Osteocyte (in vitro differentiated cells): ENCODE results near the gene TMC2. TPM values are rescaled to one million over a fixed set of nuclear protein-coding genes. Genes with fewer than 3 reads are reported as not detected.

ENCODE experiments used
- DNase-seq: peaks from one replicate; pipeline ENCODE4 v3.0.0; 2021; ENCODE audit warnings: mixed read lengths; ENCODE audit not compliant: unreplicated experiment; ENCODE audit errors: extremely low spot score
- H3K27ac Mint-ChIP-seq: one replicate; pipeline ENCODE4 v1.8.0; 2021; ENCODE audit warnings: mild to moderate bottlenecking, mixed read lengths; ENCODE audit not compliant: unreplicated experiment
- H3K27me3 Mint-ChIP-seq: one replicate; pipeline ENCODE4 v1.8.0; 2021; ENCODE audit warnings: mixed read lengths; ENCODE audit not compliant: unreplicated experiment
- H3K36me3 Mint-ChIP-seq: one replicate; pipeline ENCODE4 v1.8.0; 2021; ENCODE audit warnings: mixed read lengths; ENCODE audit not compliant: unreplicated experiment
- H3K4me1 Mint-ChIP-seq: one replicate; pipeline ENCODE4 v1.8.0; 2021; ENCODE audit warnings: mixed read lengths; ENCODE audit not compliant: unreplicated experiment
- H3K4me3 Mint-ChIP-seq: one replicate; pipeline ENCODE4 v1.8.0; 2021; ENCODE audit warnings: mild to moderate bottlenecking, moderate library complexity, mixed read lengths; ENCODE audit not compliant: unreplicated experiment
- H3K9me3 Mint-ChIP-seq: one replicate; pipeline ENCODE4 v1.8.0; 2021; ENCODE audit warnings: mixed read lengths; ENCODE audit not compliant: unreplicated experiment
- total RNA-seq: library from RNA; stranded (reverse); gene quantifications from 2 replicates; pipeline ENCODE4 v1.2.1, GENCODE V29; 2021
- TF ChIP-seq, protein P1 (sequence below): fragments of 200-600 bp; sonication (generic); IDR thresholded peaks from 2 replicates; pipeline ENCODE4 v1.5.0; 2021; ENCODE audit warnings: antibody characterized with exemption, mild to moderate bottlenecking, moderate library complexity

TMC2 gene
- total RNA-seq, 1 donor from 2014 or later, result not detected

- Mint-ChIP-seq H3K36me3 (peaks cover 55% of the 10 kb centered on the region), H3K4me3 (no peak overlapping the region), H3K27me3 (no peaks in the 10 kb centered on the region), H3K27ac (no peak overlapping the region), H3K4me1 (peaks cover 21% of the 10 kb centered on the region), H3K9me3 (no peaks in the 10 kb centered on the region)
- DNase-seq, result no peak
- TF ChIP-seq, protein P1, sequence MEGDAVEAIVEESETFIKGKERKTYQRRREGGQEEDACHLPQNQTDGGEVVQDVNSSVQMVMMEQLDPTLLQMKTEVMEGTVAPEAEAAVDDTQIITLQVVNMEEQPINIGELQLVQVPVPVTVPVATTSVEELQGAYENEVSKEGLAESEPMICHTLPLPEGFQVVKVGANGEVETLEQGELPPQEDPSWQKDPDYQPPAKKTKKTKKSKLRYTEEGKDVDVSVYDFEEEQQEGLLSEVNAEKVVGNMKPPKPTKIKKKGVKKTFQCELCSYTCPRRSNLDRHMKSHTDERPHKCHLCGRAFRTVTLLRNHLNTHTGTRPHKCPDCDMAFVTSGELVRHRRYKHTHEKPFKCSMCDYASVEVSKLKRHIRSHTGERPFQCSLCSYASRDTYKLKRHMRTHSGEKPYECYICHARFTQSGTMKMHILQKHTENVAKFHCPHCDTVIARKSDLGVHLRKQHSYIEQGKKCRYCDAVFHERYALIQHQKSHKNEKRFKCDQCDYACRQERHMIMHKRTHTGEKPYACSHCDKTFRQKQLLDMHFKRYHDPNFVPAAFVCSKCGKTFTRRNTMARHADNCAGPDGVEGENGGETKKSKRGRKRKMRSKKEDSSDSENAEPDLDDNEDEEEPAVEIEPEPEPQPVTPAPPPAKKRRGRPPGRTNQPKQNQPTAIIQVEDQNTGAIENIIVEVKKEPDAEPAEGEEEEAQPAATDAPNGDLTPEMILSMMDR, result no peak
Measured at GRCh38 chr20:2658414-2659354, 122.3 kb downstream of the TMC2 start.

DNA sequence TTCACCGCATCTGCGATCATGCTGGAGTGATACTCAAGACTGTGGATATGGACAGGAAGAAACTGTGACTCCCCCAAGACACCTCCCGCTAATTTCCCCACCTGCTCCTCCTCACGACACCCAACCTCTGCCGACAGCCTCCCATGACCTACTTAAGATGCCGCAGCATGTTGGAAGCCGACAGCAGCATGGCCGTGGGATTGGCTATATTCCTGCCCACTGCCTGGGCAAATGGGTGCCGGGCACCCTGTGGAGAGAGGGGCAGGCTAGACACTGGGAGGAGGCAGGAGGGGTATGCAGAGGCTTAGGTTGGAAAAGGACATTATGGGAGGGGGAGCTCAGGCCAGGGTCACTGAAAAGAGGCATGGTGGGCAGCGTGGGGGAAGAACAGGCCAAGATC lies 123.2 kb downstream of the TMC2 start:
- Mint-ChIP-seq H3K36me3 (peaks cover 55% of the 10 kb centered on the region), H3K27ac (no peak overlapping the region), H3K4me1 (peaks cover 20% of the 10 kb centered on the region), H3K27me3 (no peaks in the 10 kb centered on the region), H3K4me3 (no peak overlapping the region), H3K9me3 (no peaks in the 10 kb centered on the region)
- TF ChIP-seq, protein P1, result no peak
- no peak for DNase-seq

GRCh38 chr20:2663364-2663886 lies 127.1 kb downstream of the TMC2 start:
- H3K27me3 Mint-ChIP-seq, result peaks cover 9% of the 10 kb centered on the region
- H3K4me3 Mint-ChIP-seq, result peak overlapping the region; percentile 94
- peak overlapping the region; percentile 76 for H3K27ac Mint-ChIP-seq
- H3K9me3 Mint-ChIP-seq, result no peaks in the 10 kb centered on the region
- peaks cover 26% of the 10 kb centered on the region for H3K36me3 Mint-ChIP-seq
- no peak for DNase-seq
- TF ChIP-seq, protein P1, result no peak
- peaks cover 18% of the 10 kb centered on the region for H3K4me1 Mint-ChIP-seq

DNA sequence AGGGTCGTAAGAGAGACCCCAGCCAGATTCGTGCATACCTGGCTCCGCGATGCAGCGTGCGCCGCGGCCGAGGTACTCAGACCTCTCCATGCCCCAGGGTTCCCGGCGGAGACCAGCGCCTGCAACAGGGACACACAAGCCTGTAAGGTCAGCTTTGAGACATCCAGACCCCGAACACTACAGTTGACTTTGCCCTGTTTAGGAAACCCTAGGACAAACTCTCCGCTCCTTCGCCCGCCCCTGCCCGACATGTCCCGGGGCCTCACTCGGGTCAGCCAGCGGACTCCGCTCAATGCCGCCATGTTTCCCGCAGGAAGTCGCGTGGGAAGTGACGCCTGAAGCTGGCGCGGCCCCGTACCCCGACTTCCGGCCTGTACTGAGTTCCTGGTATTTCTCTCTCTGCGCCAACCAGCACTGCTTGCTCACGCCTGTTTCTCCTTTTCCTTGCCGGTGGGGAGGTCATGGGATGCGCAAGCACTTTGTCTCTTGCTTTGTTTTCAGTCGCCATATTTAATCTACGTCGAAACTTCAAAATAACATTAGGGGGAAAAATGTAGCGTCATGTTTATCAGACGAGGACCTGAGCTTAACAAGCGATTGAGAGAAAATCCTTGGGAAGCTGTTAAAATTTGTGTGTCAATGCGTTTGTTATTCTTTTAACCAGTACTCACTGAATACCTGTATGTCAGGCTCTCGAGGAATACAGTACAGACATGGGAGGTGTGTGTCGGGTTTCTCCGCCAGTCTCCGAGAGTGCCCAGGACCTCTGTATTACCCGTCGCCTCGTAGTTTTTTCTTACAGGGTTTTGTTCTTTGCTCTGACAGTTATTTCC lies 127.7 kb downstream of the TMC2 start, which contains the start of gene IDH3B:
Gene IDH3B, minus strand, starts transcription at position 330 of the 833 bp plus-strand sequence. Its CDS starts 28 bp downstream, at position 302.
- H3K4me3 Mint-ChIP-seq, result peak within 1 kb of the TSS; percentile 94
- H3K4me1 Mint-ChIP-seq, result peaks cover 18% of the 10 kb centered on the region
- peaks cover 23% of the 10 kb centered on the region for H3K36me3 Mint-ChIP-seq
- TF ChIP-seq, protein P1, result no peak
- no peaks in the 10 kb centered on the region for H3K9me3 Mint-ChIP-seq
- H3K27me3 Mint-ChIP-seq, result peaks cover 14% of the 10 kb centered on the region
- peak within 1 kb of the TSS; percentile 98 for H3K27ac Mint-ChIP-seq
- DNase-seq, result peak; percentile 94
